Endothelial cell of umbilical vein (primary cell): ENCODE results near the gene FMN1. TPM values are rescaled to one million over a fixed set of nuclear protein-coding genes. Genes with fewer than 3 reads are reported as not detected.

Source experiments
- BruUV-seq: library from RNA; stranded (reverse); fragments of 400-500 nt; replicated peaks from 2 replicates; lab custom pipeline; 2021; lab: Mats Ljungman, UMichigan
- CTCF ChIA-PET: fragments of 300-600, 350-600 bp; sonication (Branson Sonifier 250); formaldehyde crosslinking; loops from one replicate; lab custom pipeline; 2021; ENCODE audit warnings: antibody characterized with exemption, inconsistent platforms; lab: Charles Lee
- POLR2A ChIA-PET: fragments of 300-600, 350-600 bp; sonication (Branson Sonifier 250); formaldehyde crosslinking; loops from one replicate; lab custom pipeline; 2021; ENCODE audit warnings: antibody characterized with exemption, inconsistent platforms; lab: Charles Lee
- DNase-seq: peaks from one replicate; pipeline ENCODE4 v3.0.0-alpha.2; 2011; ENCODE audit warnings: low read depth, low spot score
- FAIRE-seq: peaks from 2 replicates; lab custom pipeline; 2011; peaks lifted over from hg19 to GRCh38; lab: Jason Lieb, UNC
- H2AFZ ChIP-seq: 2 replicates; pipeline ENCODE4 v1.6.0; 2012; ENCODE audit warnings: low read depth, low read length, control low read depth, inconsistent platforms
- H3K27ac ChIP-seq: 2 replicates; pipeline ENCODE4 v1.5.1; 2011; ENCODE audit warnings: low read depth, mild to moderate bottlenecking, control low read depth, low read length, moderate library complexity; ENCODE audit not compliant: insufficient read depth
- H3K27me3 ChIP-seq, 2 experiments: 2 replicates each; pipeline versions ENCODE4 v1.6.0 to v1.6.1; 2011; ENCODE audit warnings: low read length in 2 of 2, mixed read lengths in 1 of 2; ENCODE audit not compliant: control insufficient read depth in 2 of 2, insufficient read depth in 2 of 2
- H3K36me3 ChIP-seq, 2 experiments: 2 replicates in 1 of 2; 3 replicates in 1 of 2; pipeline ENCODE4 v1.5.1; 2011; ENCODE audit warnings: low read length in 2 of 2, mild to moderate bottlenecking in 1 of 2, moderate library complexity in 1 of 2; ENCODE audit not compliant: control insufficient read depth in 2 of 2, insufficient read depth in 2 of 2; ENCODE audit errors: extremely low read depth in 1 of 2
- H3K4me1 ChIP-seq: 3 replicates; pipeline ENCODE4 v1.5.1; 2011; ENCODE audit warnings: mild to moderate bottlenecking, low read length; ENCODE audit not compliant: control insufficient read depth, insufficient read depth; ENCODE audit errors: extremely low read depth
- H3K4me2 ChIP-seq: 2 replicates; pipeline ENCODE4 v1.6.1; 2011; ENCODE audit warnings: low read length, control low read depth, mixed read lengths; ENCODE audit not compliant: insufficient read depth
- H3K4me3 ChIP-seq, 3 experiments: fragments of 200-600 bp in 1 of 3; sonication (generic), shearing (Covaris generic) in 1 of 3; replicated peaks in 1 of 3; 2 replicates each; pipeline ENCODE4 v1.5.1; 2011 to 2016; ENCODE audit warnings: control low read depth in 3 of 3, low read length in 3 of 3, mild to moderate bottlenecking in 2 of 3, inconsistent platforms in 1 of 3, low read depth in 1 of 3, moderate library complexity in 1 of 3; ENCODE audit not compliant: insufficient read depth in 1 of 3
- H3K79me2 ChIP-seq: 2 replicates; pipeline ENCODE4 v1.6.0; 2012; ENCODE audit warnings: low read length, inconsistent platforms; ENCODE audit not compliant: control insufficient read depth, insufficient read depth
- H3K9ac ChIP-seq: replicated peaks from 2 replicates; pipeline ENCODE3; 2011; ENCODE audit warnings: low read length, control low read depth; ENCODE audit not compliant: insufficient read depth; ENCODE audit errors: extremely low read depth
- H3K9me1 ChIP-seq: replicated peaks from 3 replicates; pipeline ENCODE4 v1.6.0; 2011; ENCODE audit warnings: mild to moderate bottlenecking, low read length; ENCODE audit not compliant: control insufficient read depth, insufficient read depth; ENCODE audit errors: extremely low read depth
- H3K9me3 ChIP-seq: replicated peaks from 2 replicates; pipeline ENCODE4 v1.5.1; 2012; ENCODE audit warnings: low read length, inconsistent platforms; ENCODE audit not compliant: control insufficient read depth, insufficient read depth
- H4K20me1 ChIP-seq: replicated peaks from 2 replicates; pipeline ENCODE3; 2011; ENCODE audit warnings: mild to moderate bottlenecking, low read length; ENCODE audit not compliant: control insufficient read depth, insufficient read depth; ENCODE audit errors: extremely low read depth
- EZH2 ChIP-seq: IDR thresholded peaks from 2 replicates; pipeline ENCODE4 v1.6.1; 2012; ENCODE audit warnings: borderline replicate concordance, low read depth, mild to moderate bottlenecking, moderate library complexity, low read length, inconsistent platforms; ENCODE audit not compliant: severe bottlenecking
- FOS ChIP-seq: IDR thresholded peaks from 2 replicates; pipeline ENCODE4 v1.6.1; 2011; ENCODE audit warnings: mild to moderate bottlenecking, low read length, moderate library complexity, borderline replicate concordance; ENCODE audit not compliant: insufficient read depth
- GATA2 ChIP-seq: IDR thresholded peaks from 2 replicates; pipeline ENCODE4 v1.7.0; 2011; ENCODE audit warnings: low read depth, mild to moderate bottlenecking, moderate library complexity, mixed read lengths, low read length; ENCODE audit not compliant: insufficient read length, insufficient read depth
- JUN ChIP-seq: IDR thresholded peaks from 2 replicates; pipeline ENCODE4 v1.6.1; 2011; ENCODE audit warnings: borderline replicate concordance, low read depth; ENCODE audit not compliant: insufficient read length, insufficient read depth
- MYC ChIP-seq: IDR thresholded peaks from one replicate; pipeline ENCODE4 v1.6.1; 2011; ENCODE audit warnings: mild to moderate bottlenecking, low read depth, low read length
- POLR2A ChIP-seq: IDR thresholded peaks from 2 replicates; pipeline ENCODE4 v1.6.1; 2012; ENCODE audit warnings: low read depth, mild to moderate bottlenecking, control low read depth, low read length
- POLR2AphosphoS5 ChIP-seq: IDR thresholded peaks from 2 replicates; pipeline ENCODE4 v1.6.1; 2012; ENCODE audit warnings: low read depth, mild to moderate bottlenecking, control low read depth, low read length, moderate library complexity; ENCODE audit not compliant: insufficient read depth
- dilution Hi-C: fragments of 300-500 bp; cut with MboI; formaldehyde crosslinking; loops from one replicate; pipeline ENCODE4 v1.15.0; 2019; ENCODE audit warnings: low sequenced_read_pairs; ENCODE audit not compliant: extremely low pct_ligation_motif_present
- intact Hi-C: fragments of 100-400 bp; cut with micrococcal nuclease; formaldehyde crosslinking; loops from one replicate; pipeline ENCODE4 v1.10.0; 2022
- polyA plus RNA-seq, 4 experiments: library from polyadenylated mRNA; depleted of rRNA in 3 of 4; stranded (reverse) in 3 of 4; unstranded in 1 of 4; fragments of >200 nt; gene quantifications; 2 replicates each; pipeline versions ENCODE4 v1.2.1 to v1.2.3, GENCODE V29; 2011 to 2012; ENCODE audit warnings: missing spikeins in 1 of 4
- total RNA-seq: library from RNA; stranded (reverse); gene quantifications from 2 replicates; pipeline ENCODE4 v1.2.3, GENCODE V29; 2021
- TF ChIP-seq, protein P1 (sequence below): IDR thresholded peaks from 2 replicates; pipeline ENCODE4 v1.6.1; 2011; ENCODE audit not compliant: insufficient read depth, insufficient read length
- TF ChIP-seq, protein P2 (sequence below), 2 donors: IDR thresholded peaks; 1 replicate in 1 of 2; 2 replicates in 1 of 2; pipeline ENCODE4 v1.5.1; 2011; ENCODE audit warnings: low read length in 2 of 2, mild to moderate bottlenecking in 2 of 2, moderate library complexity in 2 of 2, control low read depth in 1 of 2, inconsistent platforms in 1 of 2, low read depth in 1 of 2; ENCODE audit not compliant: insufficient read depth in 1 of 2; ENCODE audit errors: extremely low read depth in 1 of 2

Gene FMN1
- total and polyA plus RNA-seq, 2 donors (not counting 3 experiments of a cell fraction or from before 2014, with no cell fraction given) = 0.01 to 0.29 TPM

DNA sequence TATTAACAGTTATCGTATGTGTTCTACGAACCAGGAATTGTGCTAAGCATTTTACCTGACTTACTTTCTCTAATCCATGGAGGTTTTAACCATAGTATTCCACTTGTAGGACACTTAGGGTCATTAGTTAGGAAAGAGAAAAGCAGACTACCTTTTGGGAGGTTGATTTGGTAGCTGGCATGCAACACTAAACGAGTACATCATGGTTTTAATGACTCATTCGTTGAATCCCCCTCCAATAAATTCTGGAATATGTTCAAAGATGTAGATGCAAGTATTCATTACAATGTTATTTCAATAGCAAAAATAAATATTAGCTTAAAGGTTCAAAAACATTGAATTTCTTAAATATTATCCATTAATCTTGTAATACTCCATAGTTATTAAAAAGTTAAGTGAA, 162.5 kb downstream of the FMN1 start:
- no peaks in the 10 kb centered on the region for H3K27me3 ChIP-seq
- H3K9ac ChIP-seq = no peak overlapping the region
- no peaks in the 10 kb centered on the region for H3K9me1 ChIP-seq
- intact Hi-C loops = no loop called here
- no peak overlapping the region for H3K4me3 ChIP-seq
- no peaks in the 10 kb centered on the region for H3K9me3 ChIP-seq
- H3K27ac ChIP-seq = no peak overlapping the region
- H3K36me3 ChIP-seq = no peaks in the 10 kb centered on the region
- no peak for TF ChIP-seq MYC
- TF ChIP-seq POLR2AphosphoS5 = no peak
- no peak for TF ChIP-seq EZH2
- TF ChIP-seq POLR2A = no peak
- no peak overlapping the region for H3K4me2 ChIP-seq
- H3K4me1 ChIP-seq = no peaks in the 10 kb centered on the region
- CTCF ChIA-PET = no interaction called here
- no peaks in the 10 kb centered on the region for H3K79me2 ChIP-seq
- POLR2A ChIA-PET = no interaction called here
- BruUV-seq = no TSS peak
- no peak for FAIRE-seq
- no peak overlapping the region for H2AFZ ChIP-seq
- H4K20me1 ChIP-seq = no peaks in the 10 kb centered on the region
- dilution Hi-C loops = no loop called here
- no peak for DNase-seq

DNA sequence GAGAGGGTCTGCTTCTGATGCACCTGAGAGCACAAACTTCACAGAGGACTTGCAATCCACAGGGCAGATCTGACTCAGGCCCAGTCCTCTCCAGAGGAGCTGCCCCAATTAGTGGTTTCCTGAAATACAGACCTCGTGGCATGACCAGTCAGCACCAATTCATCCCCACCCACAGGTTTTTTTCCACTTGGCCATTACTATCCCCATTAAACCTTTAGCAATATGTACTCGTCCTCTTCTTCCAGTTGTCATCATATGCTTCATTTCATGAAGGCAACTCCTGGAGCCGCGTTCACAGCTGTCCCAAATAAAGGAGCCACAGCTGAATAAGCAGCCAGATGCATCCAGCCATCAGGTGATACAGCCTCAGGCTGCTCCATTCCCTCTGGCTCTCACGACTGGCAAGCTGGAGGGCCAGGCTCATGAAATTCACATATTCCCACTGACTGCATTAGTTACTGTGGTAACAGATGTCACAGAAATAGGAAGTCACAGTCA, 163.1 kb downstream of the FMN1 start:
- no TSS peak for BruUV-seq
- Histone ChIP-seq H3K27me3 (no peaks in the 10 kb centered on the region), H3K36me3 (no peaks in the 10 kb centered on the region), H3K9me1 (no peaks in the 10 kb centered on the region), H3K9ac (no peak overlapping the region), H4K20me1 (no peaks in the 10 kb centered on the region), H3K9me3 (no peaks in the 10 kb centered on the region), H3K4me1 (no peaks in the 10 kb centered on the region), H3K27ac (no peak overlapping the region), H3K4me2 (no peak overlapping the region), H3K4me3 (no peak overlapping the region), H3K79me2 (no peaks in the 10 kb centered on the region), H2AFZ (no peak overlapping the region)
- CTCF ChIA-PET = interaction anchor here (1.2 kb wide), 1 partner anchor 9 kb away, joined by 6 read pairs; no protein-coding TSS in a partner anchor
- POLR2A ChIA-PET = no interaction called here
- FAIRE-seq = no peak
- dilution Hi-C loops = no loop called here
- no peak for DNase-seq
- intact Hi-C loops = no loop called here
- no peak for TF ChIP-seq FOS
- TF ChIP-seq EZH2 = no peak
- TF ChIP-seq, protein P1, sequence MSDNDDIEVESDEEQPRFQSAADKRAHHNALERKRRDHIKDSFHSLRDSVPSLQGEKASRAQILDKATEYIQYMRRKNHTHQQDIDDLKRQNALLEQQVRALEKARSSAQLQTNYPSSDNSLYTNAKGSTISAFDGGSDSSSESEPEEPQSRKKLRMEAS = no peak
- TF ChIP-seq, protein P2, sequence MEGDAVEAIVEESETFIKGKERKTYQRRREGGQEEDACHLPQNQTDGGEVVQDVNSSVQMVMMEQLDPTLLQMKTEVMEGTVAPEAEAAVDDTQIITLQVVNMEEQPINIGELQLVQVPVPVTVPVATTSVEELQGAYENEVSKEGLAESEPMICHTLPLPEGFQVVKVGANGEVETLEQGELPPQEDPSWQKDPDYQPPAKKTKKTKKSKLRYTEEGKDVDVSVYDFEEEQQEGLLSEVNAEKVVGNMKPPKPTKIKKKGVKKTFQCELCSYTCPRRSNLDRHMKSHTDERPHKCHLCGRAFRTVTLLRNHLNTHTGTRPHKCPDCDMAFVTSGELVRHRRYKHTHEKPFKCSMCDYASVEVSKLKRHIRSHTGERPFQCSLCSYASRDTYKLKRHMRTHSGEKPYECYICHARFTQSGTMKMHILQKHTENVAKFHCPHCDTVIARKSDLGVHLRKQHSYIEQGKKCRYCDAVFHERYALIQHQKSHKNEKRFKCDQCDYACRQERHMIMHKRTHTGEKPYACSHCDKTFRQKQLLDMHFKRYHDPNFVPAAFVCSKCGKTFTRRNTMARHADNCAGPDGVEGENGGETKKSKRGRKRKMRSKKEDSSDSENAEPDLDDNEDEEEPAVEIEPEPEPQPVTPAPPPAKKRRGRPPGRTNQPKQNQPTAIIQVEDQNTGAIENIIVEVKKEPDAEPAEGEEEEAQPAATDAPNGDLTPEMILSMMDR (IDR thresholded peaks at IDR 0.05; ENCODE audit: extremely low read depth in 1 of 2, insufficient read depth in 1 of 2, low read depth in 1 of 2, low read length in 2 of 2) = no peak
- TF ChIP-seq MYC = no peak
- TF ChIP-seq GATA2 = no peak
- no peak for TF ChIP-seq POLR2A
- no peak for TF ChIP-seq POLR2AphosphoS5
- TF ChIP-seq JUN = no peak
